NCI-H1105 treated with DMSO at 0.1 percent for 48 hours (cell line): ENCODE data around the gene ZNF692.

Source experiments
- DNase-seq: peaks from one replicate; lab custom pipeline; 2025; lab: John Stamatoyannopoulos, UW

The ZNF692 gene

GRCh38 chr1:248873993-248874533 is 15.2 kb upstream of the ZNF692 start:
- peak; percentile 76 for DNase-seq

GRCh38 chr1:248873409-248873992 is 14.6 kb upstream of the ZNF692 start:
- peak; percentile 79 for DNase-seq

GRCh38 chr1:248872752-248873408 is 14.0 kb upstream of the ZNF692 start:
- peak; percentile 55 for DNase-seq

- no peak for DNase-seq
Observed at GRCh38 chr1:248871837-248872401, 13.0 kb upstream of the ZNF692 start.

GRCh38 chr1:248862998-248863881 is 4.4 kb upstream of the ZNF692 start:
- peak; percentile 73 for DNase-seq

GRCh38 chr1:248862695-248862997 is 3.8 kb upstream of the ZNF692 start:
- DNase-seq, result no peak

GRCh38 chr1:248861616-248862015 is 2.7 kb upstream of the ZNF692 start:
- DNase-seq, result no peak

- DNase-seq, result no peak
Observed at GRCh38 chr1:248860007-248860406, 1.1 kb upstream of the ZNF692 start.

GRCh38 chr1:248858096-248858890 is 592 bp downstream of the ZNF692 start:
- peak; percentile 33 for DNase-seq

- DNase-seq, result no peak
Observed at GRCh38 chr1:248857749-248858095, 1.2 kb downstream of the ZNF692 start.

GRCh38 chr1:248857201-248857600 is 1.7 kb downstream of the ZNF692 start:
- no peak for DNase-seq

GRCh38 chr1:248856176-248856575 is 2.7 kb downstream of the ZNF692 start:
- no peak for DNase-seq

- DNase-seq, result no peak
Observed at GRCh38 chr1:248855580-248855979, 3.3 kb downstream of the ZNF692 start.

GRCh38 chr1:248853663-248854375 is 5.1 kb downstream of the ZNF692 start:
- DNase-seq, result no peak

GRCh38 chr1:248852481-248853405 is 6.1 kb downstream of the ZNF692 start:
- no peak for DNase-seq

- no peak for DNase-seq
Observed at GRCh38 chr1:248851390-248851789, 7.5 kb downstream of the ZNF692 start.

- DNase-seq, result no peak
Observed at GRCh38 chr1:248850536-248851251, 8.2 kb downstream of the ZNF692 start.

- DNase-seq, result no peak
Observed at GRCh38 chr1:248850124-248850523, 8.8 kb downstream of the ZNF692 start.

- no peak for DNase-seq
Observed at GRCh38 chr1:248849637-248850036, 9.2 kb downstream of the ZNF692 start.
